ENCODE data around the gene L3MBTL3.

DNA sequence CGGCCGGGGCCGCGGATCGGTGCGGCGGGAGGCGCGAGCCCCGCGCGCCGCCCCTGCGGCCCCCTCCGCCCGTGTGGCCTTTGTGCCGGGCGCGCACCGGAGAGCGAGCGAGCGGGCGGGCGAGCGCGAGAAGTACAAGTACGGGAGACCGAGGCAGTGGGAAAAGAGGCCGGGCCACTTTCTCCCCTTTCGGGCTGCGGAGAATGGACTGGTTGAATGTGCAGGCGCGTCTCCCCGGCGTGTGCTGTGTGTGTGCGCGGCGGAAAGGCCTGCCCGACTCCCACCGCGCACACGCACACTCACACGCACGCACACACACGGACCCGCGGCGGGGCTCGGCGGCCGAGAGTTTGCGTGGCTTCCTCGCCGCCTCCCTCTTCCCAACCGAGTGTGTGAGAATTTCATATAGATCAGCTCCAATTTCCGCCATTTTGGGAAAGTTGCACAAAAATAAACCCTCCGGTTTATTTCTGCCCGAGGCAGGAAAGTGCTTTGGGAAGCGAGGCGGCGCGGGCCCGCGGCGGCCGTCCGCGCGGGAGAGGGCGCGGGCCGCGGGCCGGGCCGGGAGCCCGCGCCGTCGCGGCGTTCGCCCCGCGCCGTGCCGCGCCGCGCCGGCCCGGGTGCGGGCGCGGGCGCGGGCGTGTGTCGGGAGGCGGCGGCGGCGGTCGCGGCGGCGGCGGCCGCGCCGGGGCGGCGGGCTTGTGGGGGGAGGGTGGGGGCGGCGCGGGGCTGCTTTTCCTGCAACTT lies 1.1 kb downstream of the L3MBTL3 start:
- no peak for TF ChIP-seq RAD21 (IDR thresholded peaks at IDR 0.05; ENCODE audit: low read depth)
- no peak for TF ChIP-seq EP300 (IDR thresholded peaks at IDR 0.05; ENCODE audit: borderline replicate concordance)
- TF ChIP-seq NFIC (IDR thresholded peaks at IDR 0.05), result no peak
- peak; percentile 76 for TF ChIP-seq YY1 (IDR thresholded peaks at IDR 0.05; ENCODE audit: low read depth)
- TF ChIP-seq, protein P1, sequence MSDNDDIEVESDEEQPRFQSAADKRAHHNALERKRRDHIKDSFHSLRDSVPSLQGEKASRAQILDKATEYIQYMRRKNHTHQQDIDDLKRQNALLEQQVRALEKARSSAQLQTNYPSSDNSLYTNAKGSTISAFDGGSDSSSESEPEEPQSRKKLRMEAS (IDR thresholded peaks at IDR 0.05), result peak; percentile 16; the same call in 1 of the 2 replicates
